ENCODE data around the gene RNF114. TPM values are rescaled to one million over a fixed set of nuclear protein-coding genes. Genes with fewer than 3 reads are reported as not detected.

The RNF114 gene
- polyA plus RNA-seq, 1 experiment: 69.6 TPM

- Histone ChIP-seq H3K27ac (ENCODE audit: low read depth, low read length) (no peak overlapping the region), H3K27me3 (ENCODE audit: control insufficient read depth, insufficient read depth, low read length) (no peaks in the 10 kb centered on the region), H3K9me3 (ENCODE audit: control insufficient read depth, insufficient read depth, low read length) (no peaks in the 10 kb centered on the region; the same call in 1 of the 2 replicates), H3K4me3 (ENCODE audit: low read depth, low read length) (no peak overlapping the region)
- CTCF ChIA-PET: interaction anchor here (1.4 to 1.9 kb wide), 2 partner anchors 8 to 9 kb away, joined by 4 to 5 read pairs; no protein-coding TSS in a partner anchor
- no peak for DNase-seq (ENCODE audit: low read depth, low spot score)
- no peak for TF ChIP-seq CTCF (IDR thresholded peaks at IDR 0.05; ENCODE audit: low read depth, low read length)
- POLR2A ChIA-PET: no interaction called here
These were observed 40.0 kb upstream of the RNF114 start for GRCh38 chr20:49896204-49896603.

GRCh38 chr20:49899541-49900383 lies 36.4 kb upstream of the RNF114 start:
- no peaks in the 10 kb centered on the region for H3K27me3 ChIP-seq (ENCODE audit: control insufficient read depth, insufficient read depth, low read length)

GRCh38 chr20:49901588-49901987 lies 34.6 kb upstream of the RNF114 start:
- no peak for DNase-seq (ENCODE audit: low read depth, low spot score)
- H3K27me3 ChIP-seq (ENCODE audit: control insufficient read depth, insufficient read depth, low read length): no peaks in the 10 kb centered on the region
- no peak overlapping the region for H3K27ac ChIP-seq (ENCODE audit: low read depth, low read length)
- ChIA-PET CTCF (interaction anchor here (0.9 to 2.9 kb wide), 3 partner anchors 12 to 170 kb away, joined by 3 to 11 read pairs (median 3); no protein-coding TSS in a partner anchor), POLR2A (no interaction called here)
- no peak overlapping the region for H3K4me3 ChIP-seq (ENCODE audit: low read depth, low read length)
- TF ChIP-seq CTCF (IDR thresholded peaks at IDR 0.05; ENCODE audit: low read depth, low read length): no peak
- H3K9me3 ChIP-seq (ENCODE audit: control insufficient read depth, insufficient read depth, low read length): no peaks in the 10 kb centered on the region; the same call in 1 of the 2 replicates

More at GRCh38 chr20:49899541-49900383, 36.4 kb upstream of the RNF114 start:
- Histone ChIP-seq H3K4me3 (ENCODE audit: low read depth, low read length) (no peak overlapping the region), H3K27ac (ENCODE audit: low read depth, low read length) (no peak overlapping the region), H3K9me3 (ENCODE audit: control insufficient read depth, insufficient read depth, low read length) (no peaks in the 10 kb centered on the region)
- no peak for TF ChIP-seq CTCF (IDR thresholded peaks at IDR 0.05; ENCODE audit: low read depth, low read length)
- no peak for DNase-seq (ENCODE audit: low read depth, low spot score)
- ChIA-PET CTCF (interaction anchor here (0.6 to 2.9 kb wide), 3 partner anchors 10 to 289 kb away, joined by 5 to 11 read pairs (median 7); no protein-coding TSS in a partner anchor), POLR2A (no interaction called here)

- ChIA-PET CTCF (interaction anchor here (1.6 kb wide), 1 partner anchor 16 kb away, joined by 7 read pairs; no protein-coding TSS in a partner anchor), POLR2A (no interaction called here)
- H3K4me3 ChIP-seq (ENCODE audit: low read depth, low read length): no peak overlapping the region
- H3K27ac ChIP-seq (ENCODE audit: low read depth, low read length): no peak overlapping the region
- DNase-seq (ENCODE audit: low read depth, low spot score): no peak
- H3K27me3 ChIP-seq (ENCODE audit: control insufficient read depth, insufficient read depth, low read length): no peaks in the 10 kb centered on the region
- no peak for TF ChIP-seq CTCF (IDR thresholded peaks at IDR 0.05; ENCODE audit: low read depth, low read length)
- no peaks in the 10 kb centered on the region; the same call in 1 of the 2 replicates for H3K9me3 ChIP-seq (ENCODE audit: control insufficient read depth, insufficient read depth, low read length)
These were observed 31.6 kb upstream of the RNF114 start for GRCh38 chr20:49904440-49905214.
